Testis (tissue), 3 donors: ENCODE measurements around the gene EXOC3L4. TPM values are rescaled to one million over a fixed set of nuclear protein-coding genes. Genes with fewer than 3 reads are reported as not detected.

Experiments
- DNase-seq: peaks from one replicate; pipeline ENCODE4 v3.0.0-alpha.2; 2019
- H3K27ac ChIP-seq, 2 donors: fragments of 200-600 bp; sonication (generic); one replicate each; pipeline ENCODE4 v1.5.1; 2019
- H3K27me3 ChIP-seq: fragments of 200-600 bp; sonication (generic); one replicate; pipeline ENCODE4 v1.5.1; 2019
- H3K36me3 ChIP-seq: fragments of 200-600 bp; sonication (generic); one replicate; pipeline ENCODE4 v1.5.1; 2017; ENCODE audit warnings: low read depth; ENCODE audit errors: missing control alignments
- H3K4me1 ChIP-seq: fragments of 200-600 bp; sonication (generic); one replicate; pipeline ENCODE4 v1.5.1; 2019
- H3K4me3 ChIP-seq, 2 donors: fragments of 200-600 bp; sonication (generic); one replicate each; pipeline ENCODE4 v1.5.1; 2017 to 2019
- H3K9me3 ChIP-seq: fragments of 200-600 bp; sonication (generic); one replicate; pipeline ENCODE4 v1.5.1; 2017
- POLR2A ChIP-seq: fragments of 450-650 bp; IDR thresholded peaks from one replicate; pipeline ENCODE4 v1.6.1; 2017; ENCODE audit warnings: antibody characterized with exemption, mild to moderate bottlenecking, moderate library complexity
- WGBS, 2 donors: methylation state at CpG; one replicate each; pipeline ENCODE4 v1.1.5; 2018; 5-methylcytosine and 5-hydroxymethylcytosine counted together
- intact Hi-C: fragments of 100-400 bp; cut with DNase I; formaldehyde crosslinking; loops from one replicate; pipeline ENCODE4 v1.15.1; 2023; ENCODE audit warnings: low total_unique reads
- polyA plus RNA-seq: library from polyadenylated mRNA; stranded (reverse); fragments of 350-450 nt; fragmentation: Illumina TruSeq; extraction: RNeasy Lipid Tissue Mini Kit (QIAGEN cat#74804); gene quantifications from one replicate; pipeline ENCODE4 v1.2.3, GENCODE V29; 2014; ENCODE audit warnings: low read depth, low replicate concordance; ENCODE audit not compliant: insufficient read depth
- total RNA-seq, 2 donors: library from RNA; depleted of rRNA; stranded (reverse); fragments of >200 nt; gene quantifications; one replicate each; pipeline ENCODE4 v1.2.3, GENCODE V29; 2016
- TF ChIP-seq, protein P1 (sequence below), 3 experiments: fragments of 450-650 bp in 2 of 3; fragments of 200-600 bp in 1 of 3; sonication (generic) in 1 of 3; IDR thresholded peaks; one replicate each; pipeline ENCODE4 v1.5.1; 2016 to 2019; ENCODE audit warnings: antibody characterized with exemption in 3 of 3, mild to moderate bottlenecking in 2 of 3, moderate library complexity in 1 of 3

EXOC3L4 gene
- total and polyA plus RNA-seq, 3 donors from 2014 or later: 1.0 to 2.4 (median 2.4) TPM

DNA sequence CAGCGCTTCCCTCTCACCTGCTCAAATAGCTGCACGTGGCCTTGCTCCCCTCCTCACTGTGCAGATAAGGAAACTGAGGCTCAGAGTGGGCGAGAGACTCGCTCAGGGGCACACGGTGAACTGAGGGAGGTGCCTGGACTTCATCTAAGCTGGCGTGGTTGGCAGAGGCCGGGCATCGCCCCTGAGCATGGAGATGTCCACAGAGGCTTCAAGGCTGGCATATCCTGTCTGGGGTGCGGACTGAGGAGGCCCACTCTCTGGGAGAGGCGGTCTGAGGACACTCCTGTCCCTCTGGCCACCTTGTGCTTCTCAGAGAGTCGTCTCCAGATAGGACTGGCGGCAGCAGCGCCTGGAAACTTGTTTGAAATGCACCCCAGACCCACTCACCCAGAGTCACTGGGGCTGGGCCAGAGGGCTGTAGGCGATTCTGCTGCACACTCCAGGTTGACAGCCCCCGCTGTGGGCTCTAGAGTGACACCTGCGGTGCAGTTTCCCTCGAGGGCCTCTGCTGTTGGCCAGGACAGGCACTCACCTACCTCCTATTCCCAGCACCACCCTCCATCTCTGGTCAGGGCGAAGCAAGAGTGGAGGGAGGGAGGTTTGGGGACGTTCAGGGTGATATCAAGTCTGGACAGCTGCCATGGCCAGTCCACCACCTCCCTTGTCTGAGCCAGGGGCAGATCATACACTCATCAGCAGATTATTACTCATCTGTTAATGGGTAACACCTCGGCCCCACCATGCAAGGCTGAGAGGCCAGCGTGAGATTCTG is 21.7 kb upstream of the EXOC3L4 start:
- Histone ChIP-seq H3K4me1 (peaks cover 24% of the 10 kb centered on the region), H3K27ac (no peak overlapping the region)
- intact Hi-C loops: no loop called here

DNA sequence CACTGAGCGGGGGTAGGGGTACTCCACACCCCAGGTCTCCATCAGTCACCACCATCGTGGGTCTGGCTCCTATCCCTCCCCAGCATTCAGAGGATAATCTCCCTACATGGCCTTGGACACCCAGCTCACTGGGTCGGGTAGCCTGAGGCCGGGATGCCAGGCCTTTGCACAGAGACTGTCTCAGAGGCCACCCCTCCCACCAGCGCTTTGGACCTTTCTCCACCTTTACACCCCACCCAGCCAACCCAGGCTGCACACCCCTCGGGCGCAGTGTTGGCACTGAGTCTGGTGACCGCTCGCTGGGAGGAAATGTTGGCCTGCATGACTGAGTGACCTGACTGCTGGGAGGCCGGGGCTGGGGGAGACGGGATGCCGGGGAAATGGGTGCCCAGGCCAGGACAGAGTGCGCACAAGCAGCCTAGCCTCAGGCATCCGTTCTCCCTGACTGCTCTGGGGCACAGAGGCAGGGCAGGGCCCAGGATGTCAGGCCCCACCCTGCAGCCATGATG is 21.1 kb upstream of the EXOC3L4 start:
- Histone ChIP-seq H3K9me3 (no peaks in the 10 kb centered on the region), H3K36me3 (no peaks in the 10 kb centered on the region), H3K4me1 (peaks cover 23% of the 10 kb centered on the region), H3K27ac (no peak overlapping the region), H3K27me3 (no peaks in the 10 kb centered on the region), H3K4me3 (no peak overlapping the region)
- no peak for TF ChIP-seq POLR2A
- TF ChIP-seq, protein P1, sequence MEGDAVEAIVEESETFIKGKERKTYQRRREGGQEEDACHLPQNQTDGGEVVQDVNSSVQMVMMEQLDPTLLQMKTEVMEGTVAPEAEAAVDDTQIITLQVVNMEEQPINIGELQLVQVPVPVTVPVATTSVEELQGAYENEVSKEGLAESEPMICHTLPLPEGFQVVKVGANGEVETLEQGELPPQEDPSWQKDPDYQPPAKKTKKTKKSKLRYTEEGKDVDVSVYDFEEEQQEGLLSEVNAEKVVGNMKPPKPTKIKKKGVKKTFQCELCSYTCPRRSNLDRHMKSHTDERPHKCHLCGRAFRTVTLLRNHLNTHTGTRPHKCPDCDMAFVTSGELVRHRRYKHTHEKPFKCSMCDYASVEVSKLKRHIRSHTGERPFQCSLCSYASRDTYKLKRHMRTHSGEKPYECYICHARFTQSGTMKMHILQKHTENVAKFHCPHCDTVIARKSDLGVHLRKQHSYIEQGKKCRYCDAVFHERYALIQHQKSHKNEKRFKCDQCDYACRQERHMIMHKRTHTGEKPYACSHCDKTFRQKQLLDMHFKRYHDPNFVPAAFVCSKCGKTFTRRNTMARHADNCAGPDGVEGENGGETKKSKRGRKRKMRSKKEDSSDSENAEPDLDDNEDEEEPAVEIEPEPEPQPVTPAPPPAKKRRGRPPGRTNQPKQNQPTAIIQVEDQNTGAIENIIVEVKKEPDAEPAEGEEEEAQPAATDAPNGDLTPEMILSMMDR (IDR thresholded peaks at IDR 0.05): no peak
- WGBS, 2 donors: 53 to 83% methylated on average over 3 to 14 of the region's 14 CpGs
- intact Hi-C loops: no loop called here
- DNase-seq: no peak

More for the DNA sequence above, 21.7 kb upstream of the EXOC3L4 start:
- no peak for TF ChIP-seq POLR2A
- TF ChIP-seq, protein P1 (IDR thresholded peaks at IDR 0.05): no peak
- WGBS, 2 donors: 81 to 86% methylated on average over 15 to 21 of the region's 21 CpGs
- H3K36me3 ChIP-seq: no peaks in the 10 kb centered on the region
- no peak for DNase-seq
- H3K9me3 ChIP-seq: no peaks in the 10 kb centered on the region
- no peaks in the 10 kb centered on the region for H3K27me3 ChIP-seq
- H3K4me3 ChIP-seq: no peak overlapping the region

DNA sequence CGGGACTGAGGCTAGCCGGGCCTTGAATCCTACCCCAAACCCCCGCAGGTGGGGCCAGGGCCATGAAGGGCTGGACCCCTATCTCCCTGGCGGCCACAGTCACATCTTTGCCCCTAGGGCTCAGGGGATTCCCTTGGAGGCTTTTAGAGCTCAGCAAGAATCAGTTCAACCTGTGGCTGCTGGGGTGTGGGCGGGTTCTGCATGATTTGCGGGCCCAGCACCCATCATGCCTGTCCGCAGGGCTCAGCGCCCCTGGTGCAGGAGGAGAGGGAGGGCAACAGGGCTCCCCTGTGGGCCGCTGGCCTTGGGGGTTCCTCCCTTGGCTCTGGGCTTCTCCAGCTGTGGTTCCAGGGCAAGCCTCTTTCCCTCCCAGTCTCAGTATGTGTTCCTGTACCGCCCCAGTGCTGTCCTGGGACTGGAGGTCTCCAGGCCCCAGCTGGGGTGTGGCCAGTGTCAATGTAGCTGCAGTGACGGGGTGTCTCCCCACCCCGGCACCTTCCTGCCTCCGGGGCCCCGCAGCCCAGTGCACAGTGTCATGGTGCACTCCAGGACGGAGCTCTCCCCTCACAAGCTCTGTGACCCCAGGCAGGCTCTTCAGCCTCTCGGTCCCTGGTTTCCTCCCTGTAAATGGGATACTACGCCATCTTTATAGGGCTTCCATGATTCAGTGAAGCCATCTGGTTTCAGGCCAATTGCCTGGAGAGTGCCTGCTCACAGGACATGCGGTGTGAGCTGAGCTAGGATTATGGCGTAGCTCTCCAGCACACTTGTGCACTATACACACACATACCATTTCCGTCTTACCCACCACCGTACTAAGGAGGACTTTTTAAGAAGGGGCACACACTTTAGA is 20.4 kb upstream of the EXOC3L4 start:
- Histone ChIP-seq H3K4me3 (no peak overlapping the region), H3K9me3 (no peaks in the 10 kb centered on the region), H3K36me3 (no peaks in the 10 kb centered on the region), H3K27ac (no peak overlapping the region), H3K4me1 (peaks cover 23% of the 10 kb centered on the region), H3K27me3 (no peaks in the 10 kb centered on the region)
- no peak for DNase-seq
- intact Hi-C loops: no loop called here
- TF ChIP-seq POLR2A: no peak
- TF ChIP-seq, protein P1 (IDR thresholded peaks at IDR 0.05): no peak
- WGBS, 2 donors: 67 to 69% methylated on average over 13 to 21 of the region's 21 CpGs

DNA sequence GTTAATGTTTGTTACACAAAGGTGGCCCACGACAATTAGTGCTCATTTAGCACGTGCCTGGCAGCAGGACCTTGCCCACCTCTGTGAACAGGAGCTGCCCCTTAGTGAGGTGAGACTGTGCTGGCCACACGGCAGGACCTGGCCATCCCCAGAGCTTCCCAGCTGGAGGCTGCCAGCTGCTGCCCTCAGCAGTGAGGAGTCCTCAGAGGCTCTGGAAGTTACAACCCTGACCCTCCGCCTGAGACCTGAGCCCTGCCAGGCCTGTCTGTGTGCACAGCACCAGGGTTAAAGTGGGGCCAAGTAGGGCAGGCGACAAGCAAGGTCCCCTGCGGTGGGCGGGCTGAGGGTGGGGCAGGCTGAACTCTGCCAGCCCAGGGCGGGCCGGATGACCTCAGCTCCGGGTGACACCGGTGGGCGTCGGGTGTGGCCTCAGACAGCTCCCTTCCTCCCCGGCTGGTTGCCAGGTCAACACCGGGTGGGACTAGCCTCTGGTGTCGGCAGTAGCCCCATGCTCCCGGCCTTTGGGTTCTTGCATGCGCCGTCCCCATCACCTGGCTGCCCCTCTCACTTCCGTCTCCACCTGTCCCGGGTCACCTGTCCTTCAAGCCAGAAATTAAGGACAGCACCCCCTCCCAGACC is 19.7 kb upstream of the EXOC3L4 start:
- Histone ChIP-seq H3K4me1 (peaks cover 23% of the 10 kb centered on the region), H3K27ac (peak overlapping the region in 1 of 2 donors; percentile 52), H3K27me3 (no peaks in the 10 kb centered on the region), H3K36me3 (no peaks in the 10 kb centered on the region), H3K4me3 (peak overlapping the region; percentile 31 to 53), H3K9me3 (no peaks in the 10 kb centered on the region)
- DNase-seq: no peak
- TF ChIP-seq, protein P1 (IDR thresholded peaks at IDR 0.05): no peak
- no peak for TF ChIP-seq POLR2A
- intact Hi-C loops: no loop called here
- 8 to 19% methylated on average over 12 to 21 of the region's 21 CpGs for WGBS, 2 donors
